ENCODE measurements around the gene COL4A6.

The COL4A6 gene

GRCh38 chrX:108309144-108309543, 129.1 kb downstream of the COL4A6 start (continued):
- no peak for TF ChIP-seq SETDB1 (IDR thresholded peaks at IDR 0.05; ENCODE audit: insufficient read length, low read length)
- no peak for TF ChIP-seq ZSCAN18 (tag by site-specific recombination; IDR thresholded peaks at IDR 0.05)
- TF ChIP-seq PRDM6 (tag by site-specific recombination; IDR thresholded peaks at IDR 0.05) = no peak
- no peak for TF ChIP-seq ZNF37A (tag by site-specific recombination; IDR thresholded peaks at IDR 0.05)
- no peak for TF ChIP-seq ZNF114 (tag by site-specific recombination; IDR thresholded peaks at IDR 0.05)
- no peak for TF ChIP-seq ZNF266 (tag by site-specific recombination; IDR thresholded peaks at IDR 0.05; ENCODE audit: low read depth)
- no peak for TF ChIP-seq ZBTB26 (tag by site-specific recombination; optimal IDR thresholded peaks at IDR 0.05)
- TF ChIP-seq ZNF626 (tag by site-specific recombination; IDR thresholded peaks at IDR 0.05) = no peak
- TF ChIP-seq SP3 (tag by site-specific recombination; IDR thresholded peaks at IDR 0.05) = 0 out of 2 replicates have a peak, but pooled peaks have one; percentile 20
- TF ChIP-seq ZNF580 (tag by site-specific recombination; IDR thresholded peaks at IDR 0.05) = no peak
- TF ChIP-seq ZNF148 (tag by site-specific recombination; IDR thresholded peaks at IDR 0.05; ENCODE audit: borderline replicate concordance) = no peak
- no peak for TF ChIP-seq ZBTB7A (tag by site-specific recombination; IDR thresholded peaks at IDR 0.05; ENCODE audit: low read depth)
- no peak for TF ChIP-seq GFI1B (tag by site-specific recombination; IDR thresholded peaks at IDR 0.05)
- TF ChIP-seq ZNF658 (tag by site-specific recombination; IDR thresholded peaks at IDR 0.05) = no peak
- TF ChIP-seq ZNF518A (tag by site-specific recombination; conservative IDR thresholded peaks at IDR 0.05; ENCODE audit: low read depth) = peak; percentile 69
- no peak for TF ChIP-seq ZNF23 (tag by site-specific recombination; IDR thresholded peaks at IDR 0.05; ENCODE audit: borderline replicate concordance)
- TF ChIP-seq BCL6B (tag by site-specific recombination; IDR thresholded peaks at IDR 0.05) = no peak
- TF ChIP-seq GLIS1 (tag by site-specific recombination; IDR thresholded peaks at IDR 0.05) = no peak
- no peak for TF ChIP-seq CTCF (tag by site-specific recombination; IDR thresholded peaks at IDR 0.05)
- TF ChIP-seq ZNF701 (tag by site-specific recombination; IDR thresholded peaks at IDR 0.05) = no peak
- TF ChIP-seq ZSCAN30 (tag by site-specific recombination; IDR thresholded peaks at IDR 0.05) = no peak
- no peak for TF ChIP-seq ZNF26 (tag by site-specific recombination; IDR thresholded peaks at IDR 0.05)
